ES-I3 (cell line): ENCODE measurements around the gene NFIC.
A peak's percentile ranks its signal among the peaks of the same experiment; 100 is the strongest.
"Not testable (repeated sequence)": the region's sequence is repeated elsewhere in the genome, so short reads cannot be mapped to it uniquely, and the experiment has no call there.

Source experiments
- H3K36me3 ChIP-seq: 2 replicates; pipeline ENCODE4 v1.6.1; 2013; ENCODE audit warnings: mild to moderate bottlenecking, low read length, control low read depth, moderate library complexity; ENCODE audit not compliant: insufficient read depth
- H3K4me1 ChIP-seq: 2 replicates; pipeline ENCODE4 v1.6.1; 2013; ENCODE audit warnings: mild to moderate bottlenecking, control low read depth, low read length; ENCODE audit not compliant: insufficient read depth
- H3K9ac ChIP-seq: 2 replicates; pipeline ENCODE4 v1.6.1; 2013; ENCODE audit warnings: low read depth, mild to moderate bottlenecking, low read length, moderate library complexity
- H3K9me3 ChIP-seq: 2 replicates; pipeline ENCODE4 v1.6.1; 2013; ENCODE audit warnings: mild to moderate bottlenecking, low read length, moderate library complexity; ENCODE audit not compliant: control insufficient read depth, insufficient read depth

NFIC gene

DNA sequence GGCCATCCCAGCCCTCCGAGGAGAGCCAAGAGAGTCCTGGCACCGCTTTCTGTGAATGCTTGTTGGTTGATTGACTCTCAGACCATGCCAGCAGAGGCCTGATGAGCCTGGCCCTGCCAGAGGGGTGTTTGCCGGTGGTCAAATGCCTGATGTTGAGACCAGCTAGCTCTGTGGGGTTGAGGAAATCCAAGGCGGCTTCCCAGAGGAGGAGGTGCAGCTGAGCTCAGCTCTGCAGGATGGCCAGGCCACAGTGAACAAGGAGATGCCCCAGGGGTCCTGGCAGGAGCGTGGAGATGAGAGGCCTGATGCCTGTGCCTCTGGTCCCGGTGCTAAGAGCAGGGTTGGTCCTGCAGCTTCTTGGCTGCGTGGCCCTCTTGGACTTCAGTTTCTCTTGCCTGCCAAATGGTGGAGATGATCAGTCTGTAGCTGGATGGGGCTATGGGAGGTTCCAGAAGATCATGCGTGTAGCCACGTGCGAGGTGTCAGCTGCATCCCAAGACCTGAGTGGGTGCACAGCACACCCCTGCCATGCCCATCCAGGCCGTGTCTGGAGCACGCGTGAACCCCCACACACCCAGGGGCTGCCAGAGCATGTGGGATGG, 16.8 kb downstream of the NFIC start:
- Histone ChIP-seq H3K9me3 (no peaks in the 10 kb centered on the region), H3K36me3 (no peaks in the 10 kb centered on the region), H3K9ac (no peak overlapping the region), H3K4me1 (peaks cover 6% of the 10 kb centered on the region; the same call in 1 of the 2 replicates)

DNA sequence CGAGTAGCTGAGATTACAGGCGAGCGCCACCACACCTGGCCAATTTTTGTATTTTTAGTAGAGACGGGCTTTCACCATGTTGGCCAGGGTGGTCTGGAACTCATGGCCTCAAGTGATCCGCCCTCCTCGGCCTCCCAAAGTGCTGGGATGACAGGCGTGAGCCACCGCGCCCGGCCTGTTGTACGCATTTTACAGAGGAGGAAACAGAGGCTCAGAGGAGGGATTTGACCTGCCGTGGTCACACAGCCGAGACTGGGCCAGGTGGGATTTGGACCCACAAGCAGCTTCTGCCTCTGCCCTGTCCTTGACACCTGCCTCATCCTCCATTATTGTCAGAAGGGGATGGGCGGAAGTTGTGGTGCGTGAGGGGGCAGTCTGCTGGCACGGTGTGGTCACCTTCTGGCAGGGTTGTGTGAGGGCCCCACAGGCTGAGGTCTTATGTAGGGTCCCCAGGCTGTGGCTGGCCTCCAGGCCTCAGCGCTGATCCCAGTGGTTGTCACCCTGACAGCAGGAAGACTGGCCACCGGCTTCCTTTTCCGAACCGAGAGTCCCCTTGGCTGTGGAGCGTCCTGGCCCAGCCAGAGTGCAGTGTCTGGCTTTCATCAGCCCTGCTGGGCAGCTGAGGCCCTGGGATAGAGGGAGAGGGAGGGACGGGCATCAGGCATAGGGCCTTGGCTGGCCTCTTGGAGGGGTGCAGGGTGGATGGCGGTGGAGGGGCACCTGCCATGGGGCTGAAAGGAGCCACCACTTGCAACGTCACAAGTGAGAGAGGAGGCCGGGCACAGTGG, 20.3 kb downstream of the NFIC start:
- H3K4me1 ChIP-seq, result peaks cover 10% of the 10 kb centered on the region; the same call in 1 of the 2 replicates
- H3K9me3 ChIP-seq, result no peaks in the 10 kb centered on the region
- H3K9ac ChIP-seq, result no peak overlapping the region
- H3K36me3 ChIP-seq, result no peaks in the 10 kb centered on the region

DNA sequence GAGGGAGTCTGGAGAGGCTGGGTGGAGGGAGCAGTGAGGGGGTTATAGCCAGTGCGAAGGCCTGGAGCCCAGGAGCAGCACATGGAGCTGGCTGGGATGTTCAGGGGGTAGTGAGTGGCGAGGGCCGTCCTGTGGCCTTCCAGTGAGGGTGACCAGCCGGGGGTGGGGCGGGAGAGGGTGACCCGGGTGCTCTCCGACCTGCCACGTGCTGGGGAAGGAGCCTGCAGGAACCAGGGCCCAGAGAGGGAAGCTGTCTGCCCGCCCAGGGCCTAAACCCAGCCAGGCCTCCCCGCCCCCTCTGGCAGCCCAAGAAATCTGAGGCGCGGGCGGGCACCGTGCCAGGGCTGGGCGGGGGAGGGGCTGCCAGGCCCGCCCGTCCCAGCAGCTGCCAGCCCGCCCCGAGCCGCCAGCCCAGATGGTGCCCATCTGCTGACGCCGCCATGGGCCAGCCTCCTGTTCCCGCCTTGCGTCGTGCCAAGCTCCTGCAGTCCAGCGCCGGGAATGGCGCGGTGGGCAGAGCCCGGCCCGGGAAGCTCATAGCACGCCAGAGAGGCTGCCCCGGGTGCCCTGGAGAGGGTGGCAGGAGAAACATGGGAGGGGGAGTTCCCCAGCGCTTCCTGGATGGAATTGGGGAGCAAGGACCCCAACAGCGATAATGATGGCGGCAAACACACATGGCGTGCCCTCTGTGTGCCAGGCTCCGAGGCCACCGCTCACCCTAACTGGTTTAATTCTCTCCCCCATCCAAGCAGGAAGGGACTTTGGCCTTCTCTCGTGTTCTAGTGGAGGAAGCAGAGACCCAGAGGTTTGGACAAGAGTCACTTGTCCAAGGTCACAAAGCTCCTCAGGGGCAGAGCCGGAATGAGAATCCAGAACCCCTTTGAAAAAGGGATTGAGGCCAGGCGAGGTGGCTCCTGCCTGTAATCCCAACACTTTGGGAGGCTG, 21.5 kb downstream of the NFIC start:
- Histone ChIP-seq H3K9ac (no peak overlapping the region), H3K4me1 (peaks cover 10% of the 10 kb centered on the region; the same call in 1 of the 2 replicates), H3K9me3 (no peaks in the 10 kb centered on the region), H3K36me3 (no peaks in the 10 kb centered on the region)

DNA sequence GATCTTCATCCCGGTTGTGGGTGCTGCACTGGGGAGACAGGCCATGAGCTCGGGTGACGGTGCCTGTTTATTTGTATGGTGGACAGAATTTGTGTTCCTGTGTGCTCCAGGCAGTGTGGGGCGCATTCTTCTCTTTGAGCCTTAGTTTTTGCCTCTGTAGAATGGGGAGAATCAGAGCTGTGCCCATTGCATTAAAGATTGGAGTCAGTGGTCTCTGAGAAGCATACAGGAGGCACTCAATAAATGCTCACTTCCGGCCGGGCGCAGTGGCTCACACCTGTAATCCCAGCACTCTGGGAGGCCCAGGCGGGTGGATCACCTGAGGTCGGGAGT, 23.0 kb downstream of the NFIC start:
- H3K4me1 ChIP-seq, result peaks cover 7% of the 10 kb centered on the region; the same call in 1 of the 2 replicates

DNA sequence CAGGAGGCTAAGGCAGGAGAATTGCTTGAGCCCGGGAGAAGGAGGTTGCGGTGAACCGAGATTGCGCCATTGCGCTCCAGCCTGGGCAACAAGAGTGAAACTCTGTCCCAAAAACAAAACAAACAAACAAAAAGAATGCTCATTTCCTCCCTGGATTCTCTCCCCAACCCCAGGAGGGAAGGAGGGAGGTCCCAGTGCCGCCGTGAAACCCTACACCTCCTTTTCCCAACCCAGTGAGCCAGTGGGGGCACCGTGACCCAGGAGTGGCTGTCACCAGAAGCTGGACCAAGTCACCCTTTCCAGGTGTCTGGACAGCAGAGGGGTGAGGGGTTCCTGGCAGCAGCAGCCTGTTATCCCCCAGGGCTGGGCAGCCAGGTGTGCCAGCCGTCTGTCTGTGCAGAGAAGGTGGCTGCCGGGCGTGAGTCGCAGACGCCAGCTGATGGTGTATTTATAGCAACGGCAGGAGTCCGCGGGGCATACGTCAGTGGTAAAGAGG, 23.5 kb downstream of the NFIC start:
- Histone ChIP-seq H3K9ac (no peak overlapping the region), H3K36me3 (no peaks in the 10 kb centered on the region), H3K9me3 (no peaks in the 10 kb centered on the region), H3K4me1 (peaks cover 7% of the 10 kb centered on the region; the same call in 1 of the 2 replicates)

More for the DNA sequence above, 23.0 kb downstream of the NFIC start:
- no peaks in the 10 kb centered on the region for H3K9me3 ChIP-seq
- no peaks in the 10 kb centered on the region for H3K36me3 ChIP-seq
- H3K9ac ChIP-seq, result no peak overlapping the region

DNA sequence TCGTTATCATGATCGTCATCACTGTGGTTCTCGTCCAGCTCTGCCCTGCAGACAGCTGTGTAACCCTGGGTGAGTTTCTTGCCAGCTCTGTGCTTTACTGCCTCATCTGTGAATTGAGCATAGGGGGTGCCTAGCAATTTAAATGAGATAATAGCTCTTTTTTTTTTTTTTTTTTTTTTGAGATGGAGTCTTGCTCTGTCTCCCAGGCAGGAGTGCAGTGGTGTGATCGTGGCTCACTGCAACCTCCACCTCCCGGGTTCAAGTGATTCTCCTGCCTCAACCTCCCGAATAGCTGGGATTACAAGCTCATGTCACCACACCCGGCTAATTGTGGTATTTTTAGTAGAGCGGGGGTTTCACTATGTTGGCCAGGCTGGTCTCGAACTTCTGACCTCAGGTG, 25.5 kb downstream of the NFIC start:
- H3K36me3 ChIP-seq, H3K9me3 ChIP-seq, H3K4me1 ChIP-seq, H3K9ac ChIP-seq: not testable (repeated sequence)

DNA sequence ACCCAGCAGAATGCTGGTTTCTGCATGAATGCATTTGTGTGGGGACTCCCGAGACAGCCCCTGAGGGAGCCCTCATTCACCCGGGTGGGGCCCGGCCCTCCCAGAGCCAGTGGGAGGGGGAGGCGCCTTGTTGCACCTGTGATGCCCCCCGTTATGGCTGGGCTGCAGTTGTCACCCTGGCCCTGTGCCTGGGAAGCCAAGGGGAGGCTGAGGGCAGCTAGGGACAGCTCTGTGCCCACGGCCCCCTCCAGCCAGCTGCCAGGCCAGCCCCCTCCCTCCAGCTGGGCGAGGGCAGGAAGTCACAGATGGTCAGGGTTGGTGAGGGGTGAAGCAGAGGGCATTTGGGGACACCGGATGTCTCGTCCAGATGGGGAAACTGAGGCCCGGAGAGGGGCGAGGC, 26.1 kb downstream of the NFIC start:
- no peak overlapping the region for H3K9ac ChIP-seq
- peaks cover 11% of the 10 kb centered on the region; the same call in 1 of the 2 replicates for H3K4me1 ChIP-seq
- H3K9me3 ChIP-seq, result no peaks in the 10 kb centered on the region
- no peaks in the 10 kb centered on the region for H3K36me3 ChIP-seq

DNA sequence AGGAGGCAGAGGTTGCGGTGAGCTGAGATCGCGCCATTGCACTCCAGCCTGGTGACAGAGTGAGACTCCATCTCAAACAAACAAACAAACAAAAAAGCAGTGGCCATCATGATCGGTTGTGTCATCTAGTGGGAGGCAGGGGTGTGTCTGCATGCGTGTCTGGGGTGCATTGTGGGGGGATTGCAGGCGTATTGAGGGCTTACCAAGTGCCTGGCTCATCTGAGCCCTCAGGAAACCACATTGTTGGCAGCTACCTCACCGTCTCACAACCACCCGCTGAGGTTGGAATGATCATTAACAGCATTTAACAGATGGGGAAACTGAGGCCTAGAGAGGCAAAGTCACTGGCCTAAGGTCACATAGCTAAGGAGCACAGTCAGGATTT, 30.5 kb downstream of the NFIC start:
- no peaks in the 10 kb centered on the region for H3K9me3 ChIP-seq
- peaks cover 10% of the 10 kb centered on the region; the same call in 1 of the 2 replicates for H3K4me1 ChIP-seq
- H3K36me3 ChIP-seq, result no peaks in the 10 kb centered on the region
- no peak overlapping the region for H3K9ac ChIP-seq

DNA sequence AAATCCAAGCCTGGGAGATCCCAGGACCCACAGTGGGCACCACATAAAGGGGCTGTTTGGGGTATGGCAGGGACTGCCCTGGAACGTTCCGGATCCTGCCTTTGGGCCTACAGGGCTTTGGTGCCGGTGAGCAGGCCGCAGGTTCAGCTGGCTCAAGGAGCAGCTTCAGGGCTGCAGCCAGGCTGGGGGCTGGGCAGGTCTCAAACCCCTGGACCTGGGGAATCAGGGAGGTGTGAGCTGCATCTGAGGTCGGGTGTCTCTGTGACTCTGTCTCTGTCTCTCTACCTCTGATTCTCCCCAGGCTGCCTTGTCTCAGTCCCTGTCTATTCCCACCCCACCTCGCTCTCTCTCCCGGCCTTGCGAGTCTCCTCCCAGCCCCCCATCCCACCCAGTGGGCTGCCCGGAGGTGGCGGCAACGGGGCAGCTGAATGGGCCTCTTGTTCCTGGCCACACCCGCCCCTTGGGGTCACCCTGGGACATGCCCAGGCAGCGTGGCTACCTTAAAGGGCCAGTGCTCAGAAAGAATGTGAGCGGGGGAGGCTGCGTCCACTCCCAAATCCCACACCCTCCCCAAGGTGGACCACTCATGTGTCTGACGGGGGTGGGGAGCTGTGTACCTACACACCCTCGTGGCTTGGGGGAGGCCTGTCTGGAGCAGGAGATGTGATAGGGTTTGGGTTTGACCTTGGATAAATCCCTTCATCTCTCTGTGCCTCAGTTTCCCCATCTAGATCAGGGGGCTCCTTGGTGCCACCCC, 31.1 kb downstream of the NFIC start:
- no peak overlapping the region for H3K9ac ChIP-seq
- no peaks in the 10 kb centered on the region for H3K36me3 ChIP-seq
- no peaks in the 10 kb centered on the region for H3K9me3 ChIP-seq
- H3K4me1 ChIP-seq, result peaks cover 10% of the 10 kb centered on the region; the same call in 1 of the 2 replicates

DNA sequence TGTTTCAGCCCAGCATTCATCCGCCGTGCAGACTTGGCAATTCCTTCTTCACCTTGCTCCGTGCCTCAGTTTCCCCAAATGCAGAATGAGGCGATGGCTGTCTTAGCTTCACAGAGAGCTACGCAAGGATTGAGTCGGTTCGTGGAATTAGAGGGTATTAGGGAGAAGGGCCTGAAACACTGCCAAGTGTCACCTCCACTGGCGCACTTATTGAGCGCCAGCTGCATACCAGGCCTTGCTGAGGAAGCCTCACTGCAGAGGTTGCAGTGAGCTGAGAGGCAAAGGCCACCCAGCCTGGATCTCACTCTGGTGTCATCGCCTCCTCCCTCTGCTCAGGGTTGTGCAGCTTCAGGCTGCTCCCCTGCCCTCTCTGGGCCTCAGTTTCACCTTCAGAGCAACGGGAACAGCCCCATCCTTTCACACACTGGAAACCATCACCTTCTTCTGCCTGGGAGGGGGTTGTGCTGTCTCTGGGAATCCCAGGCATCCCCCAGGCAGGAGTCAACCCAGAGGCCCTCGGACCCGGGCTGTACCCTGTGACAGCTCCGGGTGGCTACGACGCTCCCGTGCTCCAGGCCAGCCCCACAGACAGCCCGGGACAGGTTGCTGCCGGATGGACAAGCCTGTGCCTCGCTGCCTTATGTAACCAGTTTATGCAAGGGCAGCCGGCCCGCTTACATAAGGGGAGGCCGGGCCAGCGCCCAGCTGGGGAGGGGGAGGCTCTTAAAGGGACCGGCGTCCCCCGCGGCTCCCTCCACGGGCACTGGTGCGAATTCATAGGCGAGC, 31.9 kb downstream of the NFIC start:
- peak overlapping the region; percentile 19; the same call in 1 of the 2 replicates for H3K9ac ChIP-seq
- no peaks in the 10 kb centered on the region for H3K36me3 ChIP-seq
- H3K9me3 ChIP-seq, result no peaks in the 10 kb centered on the region
- peaks cover 10% of the 10 kb centered on the region; the same call in 1 of the 2 replicates for H3K4me1 ChIP-seq

DNA sequence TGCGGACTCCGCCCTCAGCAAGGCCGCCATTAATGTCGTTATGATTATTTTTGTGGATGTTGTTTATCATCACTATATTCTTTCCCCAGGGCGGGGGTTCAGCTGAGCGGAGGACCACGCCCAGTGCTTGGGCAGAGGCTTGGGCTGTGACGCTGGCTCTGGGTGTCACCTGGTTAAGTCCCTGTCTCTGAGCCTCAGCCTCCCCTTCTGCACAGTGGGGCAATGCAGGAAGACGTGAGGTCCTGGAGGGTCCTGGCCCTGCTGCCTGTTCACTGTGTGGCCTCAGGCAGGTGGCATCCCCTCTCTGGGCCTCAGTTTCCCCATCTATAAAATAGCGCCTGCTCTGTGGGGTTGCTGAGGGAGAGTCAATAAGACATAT, 32.5 kb downstream of the NFIC start:
- H3K4me1 ChIP-seq, result peaks cover 10% of the 10 kb centered on the region; the same call in 1 of the 2 replicates
- no peaks in the 10 kb centered on the region for H3K36me3 ChIP-seq
- H3K9me3 ChIP-seq, result no peaks in the 10 kb centered on the region
- no peak overlapping the region for H3K9ac ChIP-seq

DNA sequence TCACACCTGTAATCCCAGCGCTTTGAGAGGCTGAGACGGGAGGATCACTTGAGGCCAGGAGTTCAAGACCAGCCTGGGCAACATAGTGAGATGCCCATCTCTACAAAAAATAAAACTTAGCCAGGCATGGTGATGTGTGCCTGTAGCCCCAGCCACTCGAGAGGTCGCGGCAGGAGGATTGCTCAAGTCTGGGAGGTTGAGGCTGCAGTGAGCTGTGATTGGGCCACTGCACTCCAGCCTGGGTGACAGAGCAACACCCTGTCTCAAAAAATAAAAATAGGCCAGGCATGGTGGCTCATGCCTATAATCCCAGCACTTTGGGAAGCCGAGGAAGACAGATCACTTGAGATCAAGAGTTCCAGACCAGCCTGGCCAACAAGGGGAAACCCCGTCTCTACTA, 32.9 kb downstream of the NFIC start:
- H3K9ac ChIP-seq, result not testable (repeated sequence)
- H3K4me1 ChIP-seq, result peaks cover 10% of the 10 kb centered on the region; the same call in 1 of the 2 replicates

More for the DNA sequence above, 32.9 kb downstream of the NFIC start:
- not testable (repeated sequence) for H3K36me3 ChIP-seq, H3K9me3 ChIP-seq
